KMS-11 (cell line): Measurements from ENCODE around the gene MYO15B.
A peak's percentile ranks its signal among the peaks of the same experiment; 100 is the strongest.

ENCODE experiments used
- H2AFZ ChIP-seq: fragments of 200-600 bp; sonication (generic); 2 replicates; pipeline ENCODE4 v1.6.1; 2016; ENCODE audit warnings: antibody characterized with exemption, mixed run types, low read depth
- H3K27ac ChIP-seq: fragments of 200-600 bp; sonication (generic); 2 replicates; pipeline ENCODE4 v1.6.1; 2016; ENCODE audit warnings: mild to moderate bottlenecking, mixed run types
- H3K27me3 ChIP-seq: fragments of 200-600 bp; sonication (generic); 2 replicates; pipeline ENCODE4 v1.6.1; 2017; ENCODE audit warnings: mild to moderate bottlenecking, low read depth, mixed run types, moderate library complexity; ENCODE audit not compliant: insufficient read depth
- H3K36me3 ChIP-seq: fragments of 200-600 bp; sonication (generic); 2 replicates; pipeline ENCODE4 v1.6.1; 2017; ENCODE audit warnings: mild to moderate bottlenecking, mixed run types; ENCODE audit not compliant: insufficient read depth
- H3K4me1 ChIP-seq: fragments of 200-600 bp; sonication (generic); 2 replicates; pipeline ENCODE4 v1.6.1; 2016; ENCODE audit warnings: mild to moderate bottlenecking, low read depth, mixed run types; ENCODE audit not compliant: poor library complexity, severe bottlenecking
- H3K4me2 ChIP-seq: fragments of 200-600 bp; sonication (generic); 2 replicates; pipeline ENCODE4 v1.7.0; 2016; ENCODE audit warnings: mild to moderate bottlenecking, mixed run types
- H3K4me3 ChIP-seq: fragments of 200-600 bp; sonication (generic); IDR thresholded peaks from 2 replicates; pipeline ENCODE4 v1.6.1; 2017; ENCODE audit warnings: low read depth, low read length, mixed read lengths; ENCODE audit not compliant: insufficient read depth
- H3K79me2 ChIP-seq: fragments of 200-600 bp; sonication (generic); 2 replicates; pipeline ENCODE4 v1.6.1; 2016; ENCODE audit warnings: low read depth, mixed run types; ENCODE audit not compliant: insufficient read depth
- H3K9ac ChIP-seq: fragments of 200-600 bp; sonication (generic); 2 replicates; pipeline ENCODE4 v1.6.1; 2016; ENCODE audit warnings: mild to moderate bottlenecking, mixed run types
- H4K20me1 ChIP-seq: fragments of 200-600 bp; sonication (generic); 2 replicates; pipeline ENCODE4 v1.6.1; 2016; ENCODE audit warnings: mild to moderate bottlenecking, mixed run types; ENCODE audit not compliant: insufficient read depth
- TF ChIP-seq, protein P1 (sequence below): fragments of 200-600 bp; sonication (generic); conservative IDR thresholded peaks from 2 replicates; pipeline ENCODE4 v1.6.1; 2017; ENCODE audit warnings: low read depth, mild to moderate bottlenecking, antibody characterized with exemption, low read length, moderate library complexity, mixed read lengths

Gene MYO15B

DNA sequence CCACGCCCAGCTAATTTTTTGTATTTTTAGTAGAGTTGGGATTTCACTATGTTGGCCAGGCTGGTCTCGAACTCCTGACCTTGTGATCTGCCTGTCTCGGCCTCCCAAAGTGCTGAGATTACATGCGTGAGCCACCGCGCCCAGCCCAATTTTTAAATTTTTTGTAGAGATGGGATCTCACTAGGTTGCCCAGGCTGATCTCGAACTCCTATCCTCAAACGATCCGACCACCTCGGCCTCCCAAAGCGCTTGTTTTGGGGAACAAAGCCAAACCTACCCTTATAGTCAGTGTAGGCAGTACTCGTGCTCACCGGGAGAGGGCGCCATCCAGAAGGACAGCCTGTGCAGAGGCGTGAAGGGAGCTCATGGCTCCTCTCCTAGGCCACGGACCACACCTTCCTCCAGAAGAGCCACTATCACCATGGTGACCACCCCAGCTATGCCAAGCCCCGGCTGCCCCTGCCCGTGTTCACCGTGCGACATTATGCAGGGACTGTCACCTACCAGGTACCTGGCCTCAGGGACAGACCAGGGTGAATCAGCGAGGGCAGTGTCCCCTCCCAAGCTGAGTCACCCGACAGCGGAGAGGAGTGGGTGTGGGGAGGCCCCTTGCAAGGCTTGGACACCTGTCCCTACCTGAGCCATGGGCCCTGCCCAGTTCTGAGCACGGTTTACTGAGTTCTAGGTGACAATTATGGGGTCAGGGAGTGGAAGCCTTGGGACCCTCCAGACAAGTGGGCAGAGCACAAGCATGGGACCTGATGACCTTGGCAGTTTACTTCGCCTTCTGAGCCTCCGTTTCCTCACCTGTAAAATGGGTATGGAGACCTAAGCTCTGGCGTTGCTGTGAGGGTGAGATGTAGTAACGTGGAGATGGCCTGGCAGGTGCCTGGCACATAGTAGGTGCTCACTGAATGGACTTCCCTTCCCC lies 13.7 kb downstream of the MYO15B start:
- H3K27me3 ChIP-seq = peaks cover 34% of the 10 kb centered on the region; the same call in 1 of the 2 replicates
- no peak overlapping the region for H3K4me3 ChIP-seq
- no peaks in the 10 kb centered on the region for H3K4me1 ChIP-seq
- no peak overlapping the region for H3K4me2 ChIP-seq
- H3K36me3 ChIP-seq = no peaks in the 10 kb centered on the region
- TF ChIP-seq, protein P1, sequence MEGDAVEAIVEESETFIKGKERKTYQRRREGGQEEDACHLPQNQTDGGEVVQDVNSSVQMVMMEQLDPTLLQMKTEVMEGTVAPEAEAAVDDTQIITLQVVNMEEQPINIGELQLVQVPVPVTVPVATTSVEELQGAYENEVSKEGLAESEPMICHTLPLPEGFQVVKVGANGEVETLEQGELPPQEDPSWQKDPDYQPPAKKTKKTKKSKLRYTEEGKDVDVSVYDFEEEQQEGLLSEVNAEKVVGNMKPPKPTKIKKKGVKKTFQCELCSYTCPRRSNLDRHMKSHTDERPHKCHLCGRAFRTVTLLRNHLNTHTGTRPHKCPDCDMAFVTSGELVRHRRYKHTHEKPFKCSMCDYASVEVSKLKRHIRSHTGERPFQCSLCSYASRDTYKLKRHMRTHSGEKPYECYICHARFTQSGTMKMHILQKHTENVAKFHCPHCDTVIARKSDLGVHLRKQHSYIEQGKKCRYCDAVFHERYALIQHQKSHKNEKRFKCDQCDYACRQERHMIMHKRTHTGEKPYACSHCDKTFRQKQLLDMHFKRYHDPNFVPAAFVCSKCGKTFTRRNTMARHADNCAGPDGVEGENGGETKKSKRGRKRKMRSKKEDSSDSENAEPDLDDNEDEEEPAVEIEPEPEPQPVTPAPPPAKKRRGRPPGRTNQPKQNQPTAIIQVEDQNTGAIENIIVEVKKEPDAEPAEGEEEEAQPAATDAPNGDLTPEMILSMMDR = peak; percentile 79
- H3K79me2 ChIP-seq = no peaks in the 10 kb centered on the region
- H4K20me1 ChIP-seq = no peaks in the 10 kb centered on the region
- H3K9ac ChIP-seq = no peak overlapping the region
- H3K27ac ChIP-seq = no peak overlapping the region
- no peak overlapping the region for H2AFZ ChIP-seq

DNA sequence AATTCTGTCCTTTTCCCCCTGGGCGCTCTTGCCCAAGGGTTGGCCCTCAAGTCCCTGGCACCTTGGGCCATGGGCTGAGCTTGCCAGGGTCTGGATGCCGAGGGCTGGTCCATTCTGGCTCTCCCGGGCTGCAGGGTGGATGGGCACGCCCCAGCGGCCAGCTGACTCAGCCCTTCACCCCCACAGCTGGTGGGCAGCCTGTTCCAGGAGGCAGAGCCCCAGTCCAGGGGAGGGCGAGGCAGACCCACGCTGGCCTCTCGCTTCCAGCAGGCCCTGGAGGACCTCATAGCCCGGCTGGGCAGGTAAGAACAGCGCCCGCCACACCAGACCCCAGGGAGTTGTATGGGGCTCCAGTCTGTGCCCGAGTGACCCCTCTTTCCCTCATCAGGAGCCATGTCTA lies 15.0 kb downstream of the MYO15B start:
- Histone ChIP-seq H3K4me1 (no peaks in the 10 kb centered on the region), H3K4me3 (no peak overlapping the region)

DNA sequence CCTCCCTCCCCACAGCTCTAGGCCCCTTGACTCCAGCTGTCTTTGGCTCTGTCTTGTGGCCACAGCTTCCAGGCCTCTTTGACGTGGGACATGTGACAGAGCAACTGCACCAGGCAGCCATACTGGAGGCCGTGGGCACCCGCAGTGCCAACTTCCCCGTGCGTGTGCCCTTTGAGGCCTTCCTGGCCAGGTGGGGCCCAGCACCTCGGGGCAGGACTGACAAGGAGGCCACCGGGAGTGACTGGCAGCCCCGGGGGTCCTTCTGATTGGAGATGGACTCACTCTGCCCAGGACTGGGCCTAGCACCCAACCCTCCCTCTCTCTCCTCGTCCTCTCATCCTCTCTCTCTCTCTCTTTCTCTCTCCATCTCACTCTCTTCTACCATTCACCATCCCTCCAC lies 15.5 kb downstream of the MYO15B start:
- Histone ChIP-seq H3K4me2 (no peak overlapping the region), H3K9ac (no peak overlapping the region), H4K20me1 (no peaks in the 10 kb centered on the region), H3K4me1 (no peaks in the 10 kb centered on the region), H3K4me3 (no peak overlapping the region), H3K27me3 (peaks cover 28% of the 10 kb centered on the region; the same call in 1 of the 2 replicates), H3K27ac (no peak overlapping the region), H3K79me2 (no peaks in the 10 kb centered on the region), H2AFZ (no peak overlapping the region), H3K36me3 (no peaks in the 10 kb centered on the region)
- TF ChIP-seq, protein P1 = no peak

More for the DNA sequence above, 15.0 kb downstream of the MYO15B start:
- Histone ChIP-seq H3K27me3 (peaks cover 28% of the 10 kb centered on the region; the same call in 1 of the 2 replicates), H4K20me1 (no peaks in the 10 kb centered on the region), H3K79me2 (no peaks in the 10 kb centered on the region), H3K9ac (no peak overlapping the region), H3K27ac (no peak overlapping the region), H3K36me3 (no peaks in the 10 kb centered on the region), H3K4me2 (no peak overlapping the region), H2AFZ (no peak overlapping the region)
- TF ChIP-seq, protein P1 = no peak

DNA sequence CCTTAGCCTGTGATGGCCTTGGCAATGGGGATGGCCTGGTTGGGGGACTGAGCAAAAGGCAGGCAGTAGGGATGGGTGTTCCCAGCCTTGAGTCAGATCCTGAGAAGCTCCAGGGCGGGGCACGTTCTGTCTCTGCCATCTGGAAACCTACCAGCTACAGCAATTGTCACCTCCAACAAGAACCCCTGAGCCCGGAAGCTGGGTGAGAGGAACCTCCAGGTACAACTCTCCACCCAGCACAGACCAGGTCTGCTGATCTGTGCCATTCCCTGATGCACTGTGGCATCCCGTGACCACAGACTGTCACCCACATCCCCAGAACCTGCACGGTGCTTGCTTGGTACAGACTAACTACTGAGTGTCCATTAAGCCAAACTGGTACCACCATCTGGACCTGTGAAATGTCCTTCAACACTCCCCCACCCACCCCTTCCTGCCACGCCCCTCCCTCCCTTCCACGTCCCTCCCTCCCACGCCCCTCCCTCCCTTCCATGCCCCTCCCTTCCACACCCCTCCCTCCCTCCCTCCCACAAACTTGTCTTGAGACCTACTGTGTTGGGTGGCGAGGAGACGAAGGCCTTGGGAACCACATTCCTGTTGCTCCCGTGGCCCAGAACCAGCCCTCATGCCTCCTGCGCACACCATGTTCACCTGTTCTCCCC lies 16.6 kb downstream of the MYO15B start:
- Histone ChIP-seq H3K4me2 (no peak overlapping the region), H3K27me3 (peaks cover 33% of the 10 kb centered on the region; the same call in 1 of the 2 replicates), H2AFZ (no peak overlapping the region)

More for the DNA sequence above, 16.6 kb downstream of the MYO15B start:
- no peaks in the 10 kb centered on the region for H3K4me1 ChIP-seq
- H3K36me3 ChIP-seq = no peaks in the 10 kb centered on the region
- no peak overlapping the region for H3K27ac ChIP-seq
- H3K4me3 ChIP-seq = no peak overlapping the region
- no peaks in the 10 kb centered on the region for H4K20me1 ChIP-seq
- no peak overlapping the region for H3K9ac ChIP-seq
- TF ChIP-seq, protein P1 = no peak
- H3K79me2 ChIP-seq = no peaks in the 10 kb centered on the region
